HG03571 (cell line): ENCODE measurements around the gene EPHB3.

Experiments
- ATAC-seq: cut with Tn5 transposase; IDR thresholded peaks from one replicate; pipeline ENCODE4 v1.9.1; 2021; ENCODE audit not compliant: unreplicated experiment

The EPHB3 gene

DNA sequence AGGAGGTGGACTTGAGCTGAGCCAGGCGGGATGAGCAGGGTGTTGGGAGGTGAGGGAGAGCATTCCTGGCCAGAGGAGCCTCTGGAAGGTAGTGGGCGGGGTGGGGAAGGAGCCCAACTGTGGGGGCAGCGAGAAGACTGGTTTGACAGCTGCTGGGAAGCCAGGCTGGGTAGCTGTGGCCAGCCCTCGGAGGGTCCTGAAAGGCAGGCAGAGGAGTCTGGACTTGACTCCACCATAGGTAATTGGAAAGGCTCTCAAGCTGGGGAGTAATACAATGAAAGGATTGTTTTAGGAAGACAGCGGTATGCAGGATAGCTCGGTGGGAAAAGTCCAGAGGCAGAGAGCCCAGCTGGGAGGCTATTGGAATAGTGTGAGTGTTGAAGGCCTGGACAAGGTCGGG, 17.2 kb downstream of the EPHB3 start:
- no peak for ATAC-seq

DNA sequence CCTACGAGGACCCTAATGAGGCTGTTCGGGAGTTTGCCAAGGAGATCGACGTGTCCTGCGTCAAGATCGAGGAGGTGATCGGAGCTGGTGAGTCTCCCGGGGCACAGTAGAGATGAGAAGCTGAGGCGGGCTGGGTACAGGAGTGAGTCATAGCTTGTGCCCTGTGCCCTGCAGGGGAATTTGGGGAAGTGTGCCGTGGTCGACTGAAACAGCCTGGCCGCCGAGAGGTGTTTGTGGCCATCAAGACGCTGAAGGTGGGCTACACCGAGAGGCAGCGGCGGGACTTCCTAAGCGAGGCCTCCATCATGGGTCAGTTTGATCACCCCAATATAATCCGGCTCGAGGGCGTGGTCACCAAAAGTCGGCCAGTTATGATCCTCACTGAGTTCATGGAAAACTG, 17.9 kb downstream of the EPHB3 start:
- no peak for ATAC-seq

DNA sequence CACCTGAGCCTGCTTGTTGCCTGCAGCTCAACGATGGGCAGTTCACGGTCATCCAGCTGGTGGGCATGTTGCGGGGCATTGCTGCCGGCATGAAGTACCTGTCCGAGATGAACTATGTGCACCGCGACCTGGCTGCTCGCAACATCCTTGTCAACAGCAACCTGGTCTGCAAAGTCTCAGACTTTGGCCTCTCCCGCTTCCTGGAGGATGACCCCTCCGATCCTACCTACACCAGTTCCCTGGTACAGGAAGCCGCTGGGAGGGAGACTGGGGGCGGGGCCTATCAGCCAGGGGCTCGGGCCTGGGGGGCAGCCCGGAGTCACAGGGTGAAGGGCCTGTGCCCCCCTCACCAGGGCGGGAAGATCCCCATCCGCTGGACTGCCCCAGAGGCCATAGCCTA, 18.8 kb downstream of the EPHB3 start:
- ATAC-seq, result no peak

DNA sequence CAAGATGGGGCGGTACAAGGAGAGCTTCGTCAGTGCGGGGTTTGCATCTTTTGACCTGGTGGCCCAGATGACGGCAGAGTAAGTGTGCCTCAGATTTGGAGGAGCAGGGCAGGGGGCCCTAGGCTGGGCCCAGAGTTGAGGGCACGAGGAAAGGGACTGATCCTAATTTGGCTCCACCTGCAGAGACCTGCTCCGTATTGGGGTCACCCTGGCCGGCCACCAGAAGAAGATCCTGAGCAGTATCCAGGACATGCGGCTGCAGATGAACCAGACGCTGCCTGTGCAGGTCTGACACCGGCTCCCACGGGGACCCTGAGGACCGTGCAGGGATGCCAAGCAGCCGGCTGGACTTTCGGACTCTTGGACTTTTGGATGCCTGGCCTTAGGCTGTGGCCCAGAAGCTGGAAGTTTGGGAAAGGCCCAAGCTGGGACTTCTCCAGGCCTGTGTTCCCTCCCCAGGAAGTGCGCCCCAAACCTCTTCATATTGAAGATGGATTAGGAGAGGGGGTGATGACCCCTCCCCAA, 19.8 kb downstream of the EPHB3 start:
- no peak for ATAC-seq

DNA sequence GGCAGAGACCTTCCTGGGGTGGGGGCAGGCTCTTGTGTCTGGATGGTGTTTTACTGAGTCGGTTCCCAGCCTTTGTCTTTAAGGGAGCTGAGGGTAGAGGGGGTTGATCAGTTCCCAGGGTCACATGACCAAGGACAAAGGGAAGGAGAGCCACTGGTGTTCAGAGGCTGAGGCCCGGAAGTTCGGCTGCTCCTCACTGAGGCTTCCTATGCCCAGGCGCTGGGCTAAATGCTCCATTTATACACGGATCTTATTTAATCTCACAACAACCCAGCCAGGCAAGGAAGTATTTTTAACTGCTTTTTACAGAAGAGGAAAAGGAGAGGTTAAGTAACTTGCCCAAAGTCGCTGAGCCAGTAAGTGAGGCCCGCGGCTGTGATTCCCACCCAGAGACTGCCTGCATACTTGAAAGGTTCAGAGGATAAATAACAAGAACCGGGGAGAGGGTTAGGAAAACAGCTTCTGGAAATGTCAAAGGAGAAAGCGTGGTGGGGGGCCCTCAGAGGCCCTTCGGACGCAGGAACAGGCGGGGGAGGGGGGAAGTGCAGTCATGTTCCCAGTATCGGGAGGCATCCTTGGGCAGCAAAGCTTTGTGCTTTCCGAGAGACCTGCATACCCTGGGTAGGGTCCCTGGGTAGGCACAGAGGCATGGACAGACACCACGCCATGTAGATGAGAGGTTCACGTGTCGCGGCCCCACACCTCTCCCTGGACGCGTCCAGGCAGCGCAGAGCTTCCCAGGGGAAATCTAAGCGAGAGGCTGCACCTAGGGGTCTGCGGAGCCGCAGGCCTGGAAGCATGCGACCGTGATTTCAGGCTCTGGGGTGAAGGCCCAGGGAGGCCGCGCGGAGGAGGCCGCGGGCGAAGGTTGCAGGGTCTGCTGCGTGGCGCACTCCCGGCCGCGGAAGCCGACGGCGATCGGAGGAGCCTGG, 21.3 kb downstream of the EPHB3 start:
- ATAC-seq, result no peak

DNA sequence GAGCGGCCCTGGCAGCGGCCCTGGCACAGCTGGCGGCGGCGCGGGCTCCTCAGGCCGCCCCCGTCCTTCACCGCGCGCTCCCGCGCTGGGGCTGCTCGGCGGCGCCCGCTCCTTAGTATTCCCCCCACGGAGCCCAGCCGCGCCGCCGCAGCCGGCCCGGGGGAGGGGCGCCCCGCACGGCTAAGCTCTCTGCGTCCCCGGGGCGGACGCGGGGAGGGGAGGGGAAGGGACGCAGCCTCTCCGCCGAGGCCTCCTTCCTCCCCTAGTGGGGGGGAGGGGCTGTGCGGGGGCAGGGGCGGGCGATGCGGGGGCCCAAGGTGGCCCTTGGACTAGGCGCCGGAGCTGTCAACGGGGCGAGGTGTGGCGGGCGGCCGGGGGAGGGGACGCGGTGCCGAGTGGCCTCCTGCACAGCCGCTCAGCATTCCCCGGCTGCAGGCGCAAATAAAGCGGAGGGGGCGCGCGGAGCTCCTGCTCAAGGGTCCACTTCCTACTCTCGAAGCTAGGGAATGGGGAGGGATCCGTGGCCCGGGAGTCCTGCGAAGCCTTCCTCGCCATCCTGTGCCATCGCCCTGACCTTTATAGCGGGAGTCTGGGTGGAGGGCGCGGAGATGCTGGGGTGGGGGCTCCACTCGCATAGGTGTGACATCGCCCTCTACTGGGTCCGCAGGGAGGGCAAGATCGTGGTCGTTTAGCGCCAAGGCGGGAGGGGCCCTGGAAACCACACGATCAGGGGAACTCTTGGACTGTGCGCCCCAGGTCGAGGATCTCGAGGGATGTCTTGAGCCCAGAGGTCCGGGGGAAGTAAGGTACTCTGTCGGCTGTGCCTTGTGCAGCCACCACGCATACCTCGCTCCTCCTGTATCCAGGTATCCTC, 22.2 kb downstream of the EPHB3 start:
- no peak for ATAC-seq

DNA sequence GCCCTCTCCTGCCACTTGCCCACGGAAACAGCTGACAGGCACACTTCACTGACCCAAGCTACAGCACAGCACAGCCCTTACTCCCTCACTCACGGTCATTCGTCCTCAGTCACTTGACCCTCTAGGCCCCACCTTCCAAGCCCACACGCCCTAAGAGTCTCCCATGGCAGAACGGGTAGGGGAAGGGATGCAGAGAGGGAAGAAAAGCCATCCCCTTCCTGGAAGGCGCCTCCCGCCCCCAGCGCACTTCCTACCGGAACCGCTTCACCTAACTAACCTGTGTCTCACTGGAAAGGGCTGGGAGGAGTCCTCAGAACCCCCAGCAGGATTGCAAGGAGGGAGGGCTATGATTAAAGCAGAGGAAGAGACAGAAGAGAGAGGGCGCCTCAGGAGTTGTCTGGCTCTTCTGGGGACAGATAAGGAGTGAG, 22.9 kb downstream of the EPHB3 start:
- no peak for ATAC-seq

DNA sequence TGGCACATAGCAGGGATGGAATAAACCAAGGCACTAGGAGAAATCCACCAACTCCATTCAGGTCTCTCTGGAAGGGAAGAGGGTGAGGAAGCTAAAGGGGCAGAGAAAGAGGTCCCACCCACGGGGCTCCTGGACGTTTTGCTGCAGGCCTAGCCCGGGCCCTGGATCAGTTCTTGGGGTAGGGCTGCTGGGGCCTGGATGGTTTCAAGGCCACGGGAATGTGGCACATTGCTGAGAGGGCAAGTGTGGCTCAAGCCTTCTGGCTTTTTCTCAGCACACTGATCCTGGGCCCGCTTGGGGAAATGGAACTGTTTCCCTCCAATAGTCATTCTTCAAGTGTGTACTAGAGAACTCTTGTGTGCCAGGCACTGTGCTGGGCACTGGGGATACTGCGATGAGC, 24.0 kb downstream of the EPHB3 start:
- no peak for ATAC-seq

DNA sequence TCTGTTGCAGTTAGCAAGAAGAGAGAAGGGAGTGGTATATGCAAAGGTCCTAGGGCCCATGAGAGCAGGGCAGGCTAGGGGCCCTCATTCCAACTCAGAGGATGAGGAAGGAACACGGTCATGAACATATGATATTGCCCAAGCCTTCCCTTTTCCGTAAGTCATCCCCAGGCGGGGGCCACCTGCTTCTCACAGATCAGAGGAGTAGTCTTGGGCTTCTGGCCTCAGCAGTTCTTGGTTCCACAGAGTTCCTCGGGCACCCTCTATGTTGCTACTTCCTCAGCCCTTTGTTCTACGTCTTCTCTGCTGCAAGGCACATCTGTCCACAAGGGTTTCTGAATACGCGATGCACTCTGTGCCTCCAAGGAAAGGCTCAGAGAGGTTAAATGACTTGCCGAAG, 25.3 kb downstream of the EPHB3 start:
- ATAC-seq, result no peak

DNA sequence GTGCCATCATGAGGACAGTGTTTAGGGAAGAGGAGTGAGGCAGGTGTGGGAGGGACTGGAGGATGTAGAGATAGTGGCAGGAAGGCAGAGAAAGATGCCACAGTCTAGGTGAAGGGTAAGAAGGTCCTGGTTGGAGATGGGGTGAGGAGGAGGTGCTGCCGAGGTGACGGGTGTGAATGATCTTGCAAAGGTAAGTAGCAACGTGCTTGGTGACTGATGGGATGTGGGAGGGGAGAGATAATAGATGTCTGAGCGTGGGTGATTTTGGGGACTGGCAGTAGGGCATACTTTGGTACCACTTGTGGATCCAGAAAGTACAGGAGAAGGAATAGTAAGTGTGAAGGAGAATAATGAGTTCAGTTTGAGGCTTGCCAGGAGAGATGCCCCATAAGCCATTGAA, 27.2 kb downstream of the EPHB3 start:
- no peak for ATAC-seq

DNA sequence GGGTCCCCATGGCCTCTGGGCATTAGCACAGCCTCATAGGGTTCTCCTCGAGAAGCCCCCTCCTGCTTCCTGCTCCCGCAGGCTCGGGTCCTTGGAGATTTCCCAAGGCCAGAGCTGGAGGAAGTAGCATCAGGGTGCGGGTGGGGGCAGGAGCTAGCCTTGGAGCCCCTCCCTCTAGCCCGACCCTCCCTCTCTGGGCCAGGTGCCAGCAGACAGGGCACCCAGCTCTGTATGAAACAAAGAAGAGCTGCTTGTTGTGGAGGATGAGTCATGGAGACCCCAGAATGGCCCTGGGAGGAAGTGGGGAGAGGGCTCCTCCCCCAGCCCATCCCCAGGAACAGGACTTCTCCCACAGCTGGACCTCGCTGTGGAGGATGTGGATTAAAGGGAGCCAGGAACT, 29.2 kb downstream of the EPHB3 start:
- no peak for ATAC-seq

DNA sequence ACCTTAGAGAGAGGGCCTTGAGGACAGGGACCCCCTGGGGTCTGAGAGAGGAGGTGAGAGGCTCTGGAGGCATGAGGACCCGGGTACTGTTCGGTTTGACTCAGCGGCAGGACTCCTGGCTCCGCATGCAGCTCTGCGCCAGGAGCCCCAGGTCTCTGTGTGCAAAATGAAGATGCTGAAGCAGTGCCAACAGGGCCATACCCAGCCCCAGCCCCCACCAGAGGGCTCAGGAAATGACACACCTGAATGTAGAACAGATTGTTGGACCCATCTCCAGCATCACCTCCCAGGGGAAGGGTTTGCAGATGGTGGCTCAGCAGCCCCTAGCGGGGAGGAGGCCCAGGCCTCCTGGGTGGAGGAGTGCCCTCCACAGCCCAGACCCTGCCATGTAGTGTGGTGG, 30.2 kb downstream of the EPHB3 start:
- ATAC-seq, result no peak

DNA sequence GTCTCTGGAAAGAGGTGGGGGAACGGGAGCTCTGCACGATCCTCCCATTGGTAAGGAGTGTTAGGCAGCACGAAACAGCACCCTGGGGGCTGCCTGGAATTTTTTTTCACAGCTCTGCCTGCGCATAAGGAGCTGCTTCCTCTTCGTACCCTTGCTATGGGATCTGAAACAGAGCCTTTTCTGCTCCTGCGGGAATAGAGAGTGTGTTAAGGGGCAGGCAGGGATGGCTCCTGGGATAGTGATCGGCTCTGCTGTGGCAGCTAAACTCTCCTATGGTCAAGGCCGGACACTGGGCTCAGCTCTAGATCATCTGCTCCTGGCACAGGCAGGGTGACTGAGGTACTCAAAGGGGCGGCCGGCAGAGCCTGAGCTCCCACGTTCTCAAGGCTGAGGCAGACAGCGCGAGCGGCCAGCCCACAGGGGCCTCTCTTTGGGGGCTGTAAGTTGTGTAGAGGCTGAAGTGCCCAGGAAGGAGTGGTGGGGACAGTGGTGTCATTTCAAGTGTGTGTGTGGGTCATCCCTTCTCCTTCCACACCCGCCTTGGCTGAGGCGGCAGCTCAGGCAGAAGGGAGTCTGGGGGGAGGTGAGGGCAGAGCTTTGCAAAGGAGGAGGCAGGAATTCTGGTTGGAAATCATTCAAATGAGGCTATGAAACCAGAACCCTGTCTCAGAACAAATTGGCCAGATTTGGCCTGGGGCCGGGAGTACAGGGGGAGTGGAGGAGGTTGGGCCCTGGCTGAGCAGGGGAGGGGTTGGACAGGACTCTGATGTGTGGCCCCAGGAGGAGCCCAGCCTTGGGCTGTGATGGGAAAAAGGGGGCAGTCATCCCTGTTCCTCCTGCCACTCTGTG, 31.0 kb downstream of the EPHB3 start:
- no peak for ATAC-seq

DNA sequence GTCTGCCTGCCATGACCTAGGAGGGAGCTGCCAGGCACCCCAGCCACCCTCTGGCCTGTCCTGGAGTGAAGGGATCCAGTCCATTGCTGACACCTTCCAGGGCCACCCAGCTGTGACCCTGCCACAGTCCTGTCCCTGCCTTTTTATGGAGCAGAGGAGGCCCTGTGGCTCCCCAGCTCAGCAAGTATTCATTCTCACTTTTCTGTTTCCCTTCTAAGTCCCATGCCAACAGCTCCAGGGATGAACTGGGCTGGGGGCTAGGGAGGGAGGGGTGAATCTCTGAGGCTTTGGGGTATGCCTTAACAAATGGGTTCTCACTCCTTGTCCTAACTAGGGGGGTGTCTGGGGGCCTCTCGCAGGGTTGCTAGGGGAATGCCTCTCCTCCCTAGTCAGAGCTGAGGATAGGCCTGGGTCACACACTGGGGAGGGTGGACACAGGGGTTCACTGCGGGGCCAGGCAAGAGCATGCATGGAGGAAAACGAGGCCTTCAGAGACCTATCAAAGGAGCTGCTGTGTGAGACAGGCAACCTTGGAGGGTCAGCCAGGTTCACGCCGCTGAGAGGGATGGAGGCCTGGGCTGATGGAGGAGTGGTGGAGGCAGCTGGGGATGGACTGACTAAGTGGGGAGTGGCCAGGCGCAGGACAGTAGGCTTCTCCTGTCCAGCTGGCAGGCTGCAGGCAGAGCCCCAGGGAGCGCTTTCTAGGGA, 31.8 kb downstream of the EPHB3 start:
- no peak for ATAC-seq

DNA sequence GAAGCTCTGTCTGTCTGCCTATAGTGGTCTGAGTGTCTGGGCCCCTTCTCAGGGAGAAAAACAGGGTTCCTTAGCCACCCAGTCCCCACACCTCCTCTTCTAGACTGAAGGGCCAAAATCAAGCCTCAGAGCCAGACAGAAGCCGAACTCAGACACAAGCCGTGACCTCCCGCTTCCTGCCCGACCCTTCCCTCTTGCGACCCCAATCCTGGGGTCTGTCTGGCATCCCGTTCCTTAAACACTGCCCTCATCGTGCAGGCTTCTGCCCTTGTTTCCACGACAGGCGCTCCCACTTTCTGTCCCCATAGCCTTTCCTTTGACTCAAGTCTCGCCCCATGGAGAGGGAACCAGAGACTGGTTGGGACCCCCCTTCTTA, 32.3 kb downstream of the EPHB3 start:
- ATAC-seq, result no peak

DNA sequence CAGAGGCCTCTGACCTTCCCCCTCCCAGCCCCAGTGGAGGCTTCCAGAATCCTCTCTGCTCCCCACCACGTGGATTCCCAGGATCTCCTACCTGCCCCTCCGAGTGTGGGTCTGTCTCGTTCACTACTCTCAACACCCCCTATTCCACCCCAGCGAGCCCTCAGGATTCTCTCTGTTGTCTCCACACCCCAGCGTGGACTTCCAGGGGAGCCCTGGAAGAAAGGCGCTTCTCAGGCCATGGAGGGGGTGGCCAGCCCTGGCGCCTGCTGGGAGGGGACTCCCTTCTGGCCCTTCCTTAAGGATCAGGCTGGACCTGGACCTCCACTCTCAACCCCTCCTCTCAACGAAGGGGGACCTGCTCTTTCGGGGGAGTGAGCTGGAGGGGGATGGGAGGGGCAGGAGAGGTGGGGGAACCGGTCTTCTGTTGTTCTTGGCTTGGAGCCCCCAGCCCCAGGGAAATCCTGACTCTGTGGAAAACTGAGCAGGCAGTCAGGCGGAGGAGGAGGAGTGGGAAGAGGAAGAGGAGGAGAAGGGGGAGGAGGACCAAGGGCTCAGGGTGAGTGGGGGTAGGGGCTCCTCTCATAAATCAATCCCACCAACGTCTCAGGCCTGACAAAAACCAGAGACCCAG, 32.9 kb downstream of the EPHB3 start:
- no peak for ATAC-seq

DNA sequence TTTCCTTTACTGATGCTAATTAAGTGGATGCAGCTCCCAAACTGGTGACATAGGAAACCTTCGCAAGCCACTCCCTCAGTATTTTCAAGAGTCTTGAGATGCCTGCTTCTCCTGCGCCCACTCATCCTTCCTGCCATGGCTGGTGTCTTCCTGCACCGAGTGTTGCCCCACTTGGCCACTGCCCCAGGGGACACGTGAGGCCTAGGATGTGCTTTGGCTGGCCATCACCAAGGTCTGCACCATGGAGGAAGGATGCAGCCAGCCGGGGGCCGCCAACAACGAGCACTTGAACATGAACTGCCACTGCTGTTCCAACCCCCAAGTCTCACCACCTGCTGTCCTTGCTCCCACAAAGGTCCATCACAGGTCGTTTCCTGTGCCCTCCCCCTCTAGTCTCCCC, 34.1 kb downstream of the EPHB3 start:
- no peak for ATAC-seq

DNA sequence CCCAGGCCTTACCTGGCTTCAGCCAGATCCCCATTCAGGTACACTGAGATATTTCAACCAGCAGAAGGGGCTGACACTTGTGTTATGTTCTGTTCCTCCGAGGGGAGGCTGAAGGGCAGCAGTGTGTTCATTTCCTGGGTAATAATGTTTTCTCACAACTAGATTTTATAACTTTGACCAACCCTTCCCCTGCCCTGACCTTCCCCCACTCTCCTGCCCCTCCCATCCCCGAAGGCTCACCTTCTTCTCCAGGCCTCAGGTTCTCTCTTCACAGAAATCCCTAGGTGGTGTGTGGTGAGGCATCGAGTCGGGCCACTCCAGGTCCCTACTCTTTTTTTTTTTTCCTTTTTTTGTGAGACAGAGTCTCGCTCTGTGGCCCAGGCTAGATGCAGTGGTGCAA, 34.6 kb downstream of the EPHB3 start:
- no peak for ATAC-seq

DNA sequence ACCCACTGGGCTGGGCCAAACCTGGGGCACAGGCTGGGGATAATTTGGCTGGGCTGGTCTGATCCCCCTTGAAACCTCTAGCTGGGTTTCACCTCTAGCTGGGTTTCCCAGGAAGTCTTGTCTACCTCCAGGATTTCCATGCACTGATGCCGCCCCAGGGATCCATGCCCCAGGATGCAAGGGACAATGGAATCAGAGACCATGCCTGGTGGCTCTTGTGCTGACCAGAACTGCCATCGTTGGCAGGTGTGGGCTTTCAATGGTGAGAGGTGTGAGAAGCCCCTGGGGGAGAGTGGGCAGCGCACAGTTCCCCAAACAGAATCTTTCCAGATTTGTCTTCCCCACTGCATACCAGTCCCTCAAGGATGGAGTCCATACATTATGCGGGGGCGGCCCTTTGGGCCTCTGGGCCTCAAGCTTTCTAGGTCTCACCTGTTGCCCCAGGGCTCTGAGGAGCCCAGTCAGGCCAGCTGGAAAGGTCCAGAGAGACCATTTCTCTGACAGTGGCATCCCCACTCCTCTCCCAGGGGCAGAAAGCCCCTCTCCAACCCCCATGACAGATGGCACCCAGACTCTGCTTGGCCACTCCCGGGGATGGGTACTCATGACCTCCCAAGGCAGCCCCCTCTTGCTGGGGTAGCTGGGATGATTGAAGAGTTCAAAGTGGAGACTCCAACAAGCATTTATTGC, 35.4 kb downstream of the EPHB3 start:
- ATAC-seq, result no peak
